ENCODE results near the gene PRKD1.

DNA sequence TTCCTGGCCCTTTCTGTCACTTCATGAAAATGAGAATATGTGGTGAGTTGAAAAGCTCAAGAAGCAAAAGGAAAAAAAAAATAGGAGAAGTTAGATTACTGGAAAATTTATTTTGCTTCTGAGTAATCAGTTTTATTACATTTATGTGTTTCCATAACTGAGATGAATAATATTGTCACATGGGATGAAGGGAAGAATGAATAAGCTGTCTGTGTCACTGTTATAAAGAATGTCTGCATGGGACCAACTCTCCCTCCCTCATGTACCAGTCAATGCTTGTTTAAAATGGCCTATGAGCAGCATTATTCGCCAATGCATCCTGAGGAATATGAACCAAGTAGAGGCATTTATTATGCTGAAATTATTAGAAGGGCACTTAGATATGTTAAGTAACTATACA lies 246.3 kb downstream of the PRKD1 start:
- TF ChIP-seq YY1 (IDR thresholded peaks at IDR 0.05; ENCODE audit: low read depth): no peak
- no peak for TF ChIP-seq EP300 (IDR thresholded peaks at IDR 0.05; ENCODE audit: borderline replicate concordance)

Measured in Ishikawa (cell line).